ENCODE measurements around the gene SPIB.

DNA sequence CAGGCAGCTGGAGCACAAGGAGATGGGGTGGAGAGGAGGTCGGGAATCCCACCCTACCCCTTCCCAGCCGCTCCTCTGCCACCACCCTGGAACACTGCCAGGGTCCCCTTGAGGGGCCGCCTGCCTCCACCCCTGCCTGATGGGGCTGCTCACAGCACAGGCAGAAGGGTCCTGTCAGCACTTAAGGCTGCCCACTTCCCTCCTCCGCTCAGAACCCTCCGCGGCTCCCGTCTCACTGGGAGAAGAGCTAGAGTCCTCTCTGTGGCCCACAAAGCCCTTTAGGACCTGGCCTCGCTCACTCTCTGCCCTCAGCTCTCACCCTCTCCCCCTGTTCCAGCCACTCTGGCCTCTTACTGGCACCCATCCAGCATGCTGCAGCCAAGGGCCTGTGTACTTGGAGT lies 38.0 kb upstream of the SPIB start:
- TF ChIP-seq POLR2AphosphoS5 (IDR thresholded peaks at IDR 0.05; ENCODE audit: low read depth) (no peak), REST (IDR thresholded peaks at IDR 0.05; ENCODE audit: unreplicated experiment) (no peak), EZH2 (IDR thresholded peaks at IDR 0.05; ENCODE audit: low read depth, unreplicated experiment) (no peak), NANOG (IDR thresholded peaks at IDR 0.05; ENCODE audit: borderline replicate concordance) (no peak), EZH2phosphoT487 (IDR thresholded peaks at IDR 0.05; ENCODE audit: unreplicated experiment) (no peak), CREB1 (CRISPR knock-in tag; IDR thresholded peaks at IDR 0.05; ENCODE audit: low read depth) (no peak), JUNB (IDR thresholded peaks at IDR 0.05; ENCODE audit: unreplicated experiment) (no peak), ZNF114 (CRISPR knock-in tag; IDR thresholded peaks at IDR 0.05) (no peak)
- TF ChIP-seq, protein P1, sequence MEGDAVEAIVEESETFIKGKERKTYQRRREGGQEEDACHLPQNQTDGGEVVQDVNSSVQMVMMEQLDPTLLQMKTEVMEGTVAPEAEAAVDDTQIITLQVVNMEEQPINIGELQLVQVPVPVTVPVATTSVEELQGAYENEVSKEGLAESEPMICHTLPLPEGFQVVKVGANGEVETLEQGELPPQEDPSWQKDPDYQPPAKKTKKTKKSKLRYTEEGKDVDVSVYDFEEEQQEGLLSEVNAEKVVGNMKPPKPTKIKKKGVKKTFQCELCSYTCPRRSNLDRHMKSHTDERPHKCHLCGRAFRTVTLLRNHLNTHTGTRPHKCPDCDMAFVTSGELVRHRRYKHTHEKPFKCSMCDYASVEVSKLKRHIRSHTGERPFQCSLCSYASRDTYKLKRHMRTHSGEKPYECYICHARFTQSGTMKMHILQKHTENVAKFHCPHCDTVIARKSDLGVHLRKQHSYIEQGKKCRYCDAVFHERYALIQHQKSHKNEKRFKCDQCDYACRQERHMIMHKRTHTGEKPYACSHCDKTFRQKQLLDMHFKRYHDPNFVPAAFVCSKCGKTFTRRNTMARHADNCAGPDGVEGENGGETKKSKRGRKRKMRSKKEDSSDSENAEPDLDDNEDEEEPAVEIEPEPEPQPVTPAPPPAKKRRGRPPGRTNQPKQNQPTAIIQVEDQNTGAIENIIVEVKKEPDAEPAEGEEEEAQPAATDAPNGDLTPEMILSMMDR (conservative IDR thresholded peaks at IDR 0.05; ENCODE audit: low read depth in 2 of 2): no peak
- TF ChIP-seq, protein P2, sequence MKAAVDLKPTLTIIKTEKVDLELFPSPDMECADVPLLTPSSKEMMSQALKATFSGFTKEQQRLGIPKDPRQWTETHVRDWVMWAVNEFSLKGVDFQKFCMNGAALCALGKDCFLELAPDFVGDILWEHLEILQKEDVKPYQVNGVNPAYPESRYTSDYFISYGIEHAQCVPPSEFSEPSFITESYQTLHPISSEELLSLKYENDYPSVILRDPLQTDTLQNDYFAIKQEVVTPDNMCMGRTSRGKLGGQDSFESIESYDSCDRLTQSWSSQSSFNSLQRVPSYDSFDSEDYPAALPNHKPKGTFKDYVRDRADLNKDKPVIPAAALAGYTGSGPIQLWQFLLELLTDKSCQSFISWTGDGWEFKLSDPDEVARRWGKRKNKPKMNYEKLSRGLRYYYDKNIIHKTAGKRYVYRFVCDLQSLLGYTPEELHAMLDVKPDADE (IDR thresholded peaks at IDR 0.05): no peak
